NT2/D1 (cell line): ENCODE data around the gene NAA15.

Source experiments
- SUZ12 ChIP-seq: IDR thresholded peaks from 2 replicates; pipeline ENCODE4 v1.6.1; 2011; ENCODE audit not compliant: insufficient read length, insufficient read depth; ENCODE audit errors: extremely low read depth
- YY1 ChIP-seq: IDR thresholded peaks from 2 replicates; pipeline ENCODE4 v1.6.1; 2011; ENCODE audit not compliant: insufficient read length, insufficient read depth
- ZNF274 ChIP-seq: IDR thresholded peaks from 2 replicates; pipeline ENCODE4 v1.6.1; 2011; ENCODE audit warnings: mild to moderate bottlenecking, low read depth, low read length

GRCh38 chr4:139465922-139466321 is 164.6 kb downstream of the NAA15 start:
- no peak for TF ChIP-seq SUZ12
- TF ChIP-seq YY1, result no peak
- TF ChIP-seq ZNF274, result no peak
